ENCODE data around the gene CYP17A1. TPM values are rescaled to one million over a fixed set of nuclear protein-coding genes. Genes with fewer than 3 reads are reported as not detected.
"Not testable (repeated sequence)": the region's sequence is repeated elsewhere in the genome, so short reads cannot be mapped to it uniquely, and the experiment has no call there.

CYP17A1 gene
- total RNA-seq, 1 donor from 2014 or later = not detected

GRCh38 chr10:102859911-102860310, 22.7 kb upstream of the CYP17A1 start:
- Mint-ChIP-seq H3K27me3 (ENCODE audit: unreplicated experiment) (peaks cover 3% of the 10 kb centered on the region), H3K9me3 (ENCODE audit: unreplicated experiment) (peaks cover 4% of the 10 kb centered on the region), H3K4me3 (ENCODE audit: unreplicated experiment) (no peak overlapping the region), H3K36me3 (ENCODE audit: unreplicated experiment) (no peaks in the 10 kb centered on the region), H3K4me1 (ENCODE audit: low read depth, unreplicated experiment) (peaks cover 10% of the 10 kb centered on the region), H3K27ac (ENCODE audit: unreplicated experiment) (no peak overlapping the region)
- no peak for TF ChIP-seq CTCF (IDR thresholded peaks at IDR 0.05; ENCODE audit: partially characterized antibody, unreplicated experiment)
- DNase-seq = no peak

- Mint-ChIP-seq H3K27ac (ENCODE audit: unreplicated experiment) (peak overlapping the region; percentile 28), H3K4me3 (ENCODE audit: unreplicated experiment) (no peak overlapping the region), H3K27me3 (ENCODE audit: unreplicated experiment) (peaks cover 7% of the 10 kb centered on the region), H3K9me3 (ENCODE audit: unreplicated experiment) (peaks cover 2% of the 10 kb centered on the region), H3K4me1 (ENCODE audit: low read depth, unreplicated experiment) (peaks cover 10% of the 10 kb centered on the region), H3K36me3 (ENCODE audit: unreplicated experiment) (no peaks in the 10 kb centered on the region)
- no peak for TF ChIP-seq CTCF (IDR thresholded peaks at IDR 0.05; ENCODE audit: partially characterized antibody, unreplicated experiment)
- DNase-seq = no peak
These were observed 19.7 kb upstream of the CYP17A1 start for GRCh38 chr10:102856758-102857424.

- not testable (repeated sequence) for H3K36me3 Mint-ChIP-seq (ENCODE audit: unreplicated experiment); H3K4me1 Mint-ChIP-seq (ENCODE audit: low read depth, unreplicated experiment); H3K4me3 Mint-ChIP-seq (ENCODE audit: unreplicated experiment); H3K9me3 Mint-ChIP-seq (ENCODE audit: unreplicated experiment); H3K27me3 Mint-ChIP-seq (ENCODE audit: unreplicated experiment)
- H3K27ac Mint-ChIP-seq (ENCODE audit: unreplicated experiment) = peak overlapping the region; percentile 68
- DNase-seq = peak; percentile 43
These were observed 18.7 kb upstream of the CYP17A1 start for GRCh38 chr10:102855731-102856436.

GRCh38 chr10:102853237-102853636, 16.0 kb upstream of the CYP17A1 start:
- not testable (repeated sequence) for H3K4me3 Mint-ChIP-seq (ENCODE audit: unreplicated experiment); H3K27ac Mint-ChIP-seq (ENCODE audit: unreplicated experiment); H3K4me1 Mint-ChIP-seq (ENCODE audit: low read depth, unreplicated experiment); H3K27me3 Mint-ChIP-seq (ENCODE audit: unreplicated experiment); DNase-seq; H3K9me3 Mint-ChIP-seq (ENCODE audit: unreplicated experiment); H3K36me3 Mint-ChIP-seq (ENCODE audit: unreplicated experiment)

- H3K27me3 Mint-ChIP-seq (ENCODE audit: unreplicated experiment) = peaks cover 4% of the 10 kb centered on the region
- no peak for DNase-seq
- H3K27ac Mint-ChIP-seq (ENCODE audit: unreplicated experiment) = no peak overlapping the region
- no peaks in the 10 kb centered on the region for H3K4me1 Mint-ChIP-seq (ENCODE audit: low read depth, unreplicated experiment)
- no peak for TF ChIP-seq CTCF (IDR thresholded peaks at IDR 0.05; ENCODE audit: partially characterized antibody, unreplicated experiment)
- H3K36me3 Mint-ChIP-seq (ENCODE audit: unreplicated experiment) = peaks cover 6% of the 10 kb centered on the region
- H3K9me3 Mint-ChIP-seq (ENCODE audit: unreplicated experiment) = no peaks in the 10 kb centered on the region
- no peak overlapping the region for H3K4me3 Mint-ChIP-seq (ENCODE audit: unreplicated experiment)
These were observed 12.9 kb upstream of the CYP17A1 start for GRCh38 chr10:102850025-102850518.

- no peak for DNase-seq
- TF ChIP-seq CTCF (IDR thresholded peaks at IDR 0.05; ENCODE audit: partially characterized antibody, unreplicated experiment) = no peak
- peaks cover 4% of the 10 kb centered on the region for H3K9me3 Mint-ChIP-seq (ENCODE audit: unreplicated experiment)
- H3K36me3 Mint-ChIP-seq (ENCODE audit: unreplicated experiment) = peaks cover 20% of the 10 kb centered on the region
- H3K4me3 Mint-ChIP-seq (ENCODE audit: unreplicated experiment) = no peak overlapping the region
- no peak overlapping the region for H3K27ac Mint-ChIP-seq (ENCODE audit: unreplicated experiment)
- H3K4me1 Mint-ChIP-seq (ENCODE audit: low read depth, unreplicated experiment) = no peaks in the 10 kb centered on the region
- peaks cover 3% of the 10 kb centered on the region for H3K27me3 Mint-ChIP-seq (ENCODE audit: unreplicated experiment)
These were observed 8.2 kb upstream of the CYP17A1 start for GRCh38 chr10:102845352-102845902.

- H3K9me3 Mint-ChIP-seq (ENCODE audit: unreplicated experiment); DNase-seq; H3K27me3 Mint-ChIP-seq (ENCODE audit: unreplicated experiment); H3K4me3 Mint-ChIP-seq (ENCODE audit: unreplicated experiment); H3K4me1 Mint-ChIP-seq (ENCODE audit: low read depth, unreplicated experiment); H3K27ac Mint-ChIP-seq (ENCODE audit: unreplicated experiment): not testable (repeated sequence)
- H3K36me3 Mint-ChIP-seq (ENCODE audit: unreplicated experiment) = peaks cover 21% of the 10 kb centered on the region
These were observed 7.1 kb upstream of the CYP17A1 start for GRCh38 chr10:102844190-102844776.

- H3K27me3 Mint-ChIP-seq (ENCODE audit: unreplicated experiment); H3K27ac Mint-ChIP-seq (ENCODE audit: unreplicated experiment); H3K9me3 Mint-ChIP-seq (ENCODE audit: unreplicated experiment); DNase-seq; H3K4me3 Mint-ChIP-seq (ENCODE audit: unreplicated experiment); H3K4me1 Mint-ChIP-seq (ENCODE audit: low read depth, unreplicated experiment): not testable (repeated sequence)
- peaks cover 30% of the 10 kb centered on the region for H3K36me3 Mint-ChIP-seq (ENCODE audit: unreplicated experiment)
These were observed 5.9 kb upstream of the CYP17A1 start for GRCh38 chr10:102843139-102843538.
